Measurements from ENCODE around the gene LSM4.
"Not testable (repeated sequence)": the region's sequence is repeated elsewhere in the genome, so short reads cannot be mapped to it uniquely, and the experiment has no call there.

LSM4 gene

GRCh38 chr19:18340190-18340989, 17.5 kb upstream of the LSM4 start, which contains the start of gene PGPEP1:
Gene PGPEP1 (plus strand): TSS chr19:18340598. CDS start chr19:18340682, 84 bp downstream.
- peak; percentile 77 for DNase-seq

- DNase-seq: no peak
Observed at GRCh38 chr19:18339723-18340122, 16.8 kb upstream of the LSM4 start.

- DNase-seq: no peak
Observed at GRCh38 chr19:18338541-18338940, 15.7 kb upstream of the LSM4 start.

- DNase-seq: no peak
Observed at GRCh38 chr19:18336121-18336520, 13.2 kb upstream of the LSM4 start.

- no peak for DNase-seq
Observed at GRCh38 chr19:18333680-18334079, 10.8 kb upstream of the LSM4 start.

- DNase-seq: no peak
Observed at GRCh38 chr19:18332917-18333530, 10.1 kb upstream of the LSM4 start.

GRCh38 chr19:18330868-18331267, 8.0 kb upstream of the LSM4 start:
- DNase-seq: no peak

- DNase-seq: no peak
Observed at GRCh38 chr19:18329035-18329376, 6.1 kb upstream of the LSM4 start.

GRCh38 chr19:18328340-18329034, 5.6 kb upstream of the LSM4 start:
- DNase-seq: peak; percentile 89

GRCh38 chr19:18326772-18327171, 3.9 kb upstream of the LSM4 start:
- no peak for DNase-seq

- DNase-seq: not testable (repeated sequence)
Observed at GRCh38 chr19:18324373-18324731, 1.5 kb upstream of the LSM4 start.

GRCh38 chr19:18322318-18322758, 538 bp downstream of the LSM4 start:
- DNase-seq: peak; percentile 42

- DNase-seq: peak; percentile 47
Observed at GRCh38 chr19:18321734-18322102, 1.2 kb downstream of the LSM4 start.

- DNase-seq: no peak
Observed at GRCh38 chr19:18320865-18321733, 1.8 kb downstream of the LSM4 start.

- no peak for DNase-seq
Observed at GRCh38 chr19:18319591-18320135, 3.2 kb downstream of the LSM4 start.

- DNase-seq: peak; percentile 72
Observed at GRCh38 chr19:18317961-18318800, 4.7 kb downstream of the LSM4 start.

- no peak for DNase-seq
Observed at GRCh38 chr19:18313398-18313797, 9.5 kb downstream of the LSM4 start.

- no peak for DNase-seq
Observed at GRCh38 chr19:18312092-18312534, 10.8 kb downstream of the LSM4 start.

GRCh38 chr19:18311502-18312091, 11.3 kb downstream of the LSM4 start:
- DNase-seq: no peak

- no peak for DNase-seq
Observed at GRCh38 chr19:18310966-18311365, 11.9 kb downstream of the LSM4 start.
